ENCODE results near the gene SYTL3. TPM values are rescaled to one million over a fixed set of nuclear protein-coding genes. Genes with fewer than 3 reads are reported as not detected.

SYTL3 gene
- total RNA-seq, 1 experiment from 2014 or later: 0.09 TPM

GRCh38 chr6:158680015-158680414, 30.2 kb downstream of the SYTL3 start:
- Mint-ChIP-seq H3K4me3 (no peak overlapping the region), H3K4me1 (peaks cover 5 to 10% of the 10 kb centered on the region in 2 experiments), H3K36me3 (ENCODE audit: insufficient read depth in 1 of 3, low read depth in 3 of 3) (no peaks in the 10 kb centered on the region), H3K27ac (no peak overlapping the region), H3K27me3 (ENCODE audit: low read depth) (no peaks in the 10 kb centered on the region), H3K9me3 (no peaks in the 10 kb centered on the region)
- Histone ChIP-seq H2AFZ (ENCODE audit: low read length) (no peak overlapping the region), H3K4me1 (ENCODE audit: insufficient read depth, low read length) (no peaks in the 10 kb centered on the region), H3K9ac (ENCODE audit: extremely low read depth, insufficient read length, low read length) (no peak overlapping the region), H4K20me1 (ENCODE audit: control insufficient read depth, insufficient read depth, insufficient read length) (no peaks in the 10 kb centered on the region), H3K23me2 (ENCODE audit: insufficient read length, low read depth, low read length, poor library complexity, severe bottlenecking) (no peaks in the 10 kb centered on the region), H3K27ac (ENCODE audit: insufficient read length, low read depth, low read length) (no peak overlapping the region), H4K91ac (ENCODE audit: insufficient read length, low read depth, low read length) (no peak overlapping the region), H3K4me2 (ENCODE audit: insufficient read depth, insufficient read length, low read length) (no peak overlapping the region), H3K18ac (ENCODE audit: insufficient read length, low read depth, low read length) (no peak overlapping the region), H3T11ph (ENCODE audit: low read length) (no peak overlapping the region), H4K8ac (replicated peaks; ENCODE audit: insufficient read length, low read depth, low read length) (no peak overlapping the region), H3K23ac (ENCODE audit: insufficient read length, low read depth, low read length) (no peak overlapping the region), H3K56ac (ENCODE audit: insufficient read length, low read depth, low read length) (no peak overlapping the region), H2BK12ac (ENCODE audit: insufficient read length, low read depth, low read length) (no peak overlapping the region), H3K14ac (ENCODE audit: insufficient read depth, low read length) (no peak overlapping the region), H3K27me3 (ENCODE audit: insufficient read depth, low read length) (no peaks in the 10 kb centered on the region), H3K79me2 (ENCODE audit: insufficient read depth, low read length) (no peaks in the 10 kb centered on the region), H2AK5ac (ENCODE audit: insufficient read length, low read length) (no peak overlapping the region), H2BK5ac (ENCODE audit: insufficient read length, low read length) (no peak overlapping the region), H2BK20ac (ENCODE audit: low read depth, low read length, poor library complexity, severe bottlenecking) (no peak overlapping the region), H3K79me1 (ENCODE audit: insufficient read depth, low read depth, low read length, poor library complexity, severe bottlenecking) (no peaks in the 10 kb centered on the region), H3K4ac (ENCODE audit: low read depth, low read length) (no peak overlapping the region), H3K9me3 (ENCODE audit: control insufficient read depth, low read depth, low read length) (no peaks in the 10 kb centered on the region), H4K5ac (ENCODE audit: insufficient read length, low read depth, low read length) (no peak overlapping the region), H2BK15ac (ENCODE audit: low read depth, low read length) (no peak overlapping the region), H2BK120ac (ENCODE audit: low read depth, low read length, poor library complexity, severe bottlenecking) (no peak overlapping the region)
- no peak for DNase-seq
- TF ChIP-seq CTCF (conservative IDR thresholded peaks at IDR 0.05): no peak
- WGBS (ENCODE audit: extremely low coverage, insufficient read length, low lambda C conversion rate): no CpG with 5 or more reads among the region's 2 CpGs

Measured in H9 (cell line).